ENCODE results near the gene SCYGR1. TPM values are rescaled to one million over a fixed set of nuclear protein-coding genes. Genes with fewer than 3 reads are reported as not detected.
A peak's percentile ranks its signal among the peaks of the same experiment; 100 is the strongest.
"Not testable (repeated sequence)": the region's sequence is repeated elsewhere in the genome, so short reads cannot be mapped to it uniquely, and the experiment has no call there.

Gene SCYGR1, protein sequence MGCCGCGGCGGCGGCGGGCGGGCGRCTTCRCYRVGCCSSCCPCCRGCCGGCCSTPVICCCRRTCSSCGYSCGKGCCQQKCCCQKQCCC
- not detected for polyA plus RNA-seq (2013, experiment 1 of 2)
- polyA plus RNA-seq (2013, experiment 2 of 2) = not detected

- H2AK5ac ChIP-seq (ENCODE audit: low read length); H3K4me1 ChIP-seq (ENCODE audit: control insufficient read depth, low read depth, low read length); H3K4me2 ChIP-seq (ENCODE audit: low read length); H3K4me3 ChIP-seq (ENCODE audit: low read length); H2BK5ac ChIP-seq (ENCODE audit: low read length); H2BK15ac ChIP-seq (replicated peaks; ENCODE audit: low read depth); H3K56ac ChIP-seq (ENCODE audit: low read length); H3K23ac ChIP-seq (ENCODE audit: low read length); H3K18ac ChIP-seq (ENCODE audit: low read length); H4K5ac ChIP-seq (ENCODE audit: low read length); H3K79me1 ChIP-seq (ENCODE audit: low read length); H3K79me2 ChIP-seq (ENCODE audit: control insufficient read depth, insufficient read depth, low read length); H3K9ac ChIP-seq (ENCODE audit: low read length); H3K27me3 ChIP-seq (ENCODE audit: insufficient read depth, low read length, poor library complexity); H3K36me3 ChIP-seq (ENCODE audit: control insufficient read depth, insufficient read depth, low read length); DNase-seq; H3K4ac ChIP-seq (ENCODE audit: low read depth, low read length); H3K27ac ChIP-seq (ENCODE audit: low read depth, low read length); H4K8ac ChIP-seq (ENCODE audit: low read depth, low read length); H2BK120ac ChIP-seq (ENCODE audit: low read depth, low read length): not testable (repeated sequence)
- no CpG with 5 or more reads among the region's 7 CpGs for WGBS (ENCODE audit: extremely low coverage, insufficient coverage, low lambda C conversion rate)
These were observed at the start of gene SCYGR1 for GRCh38 chr2:227387583-227387982. SCYGR1 (minus strand) TSS chr2:227387949; CDS start chr2:227387949, 0 bp downstream.

DNA sequence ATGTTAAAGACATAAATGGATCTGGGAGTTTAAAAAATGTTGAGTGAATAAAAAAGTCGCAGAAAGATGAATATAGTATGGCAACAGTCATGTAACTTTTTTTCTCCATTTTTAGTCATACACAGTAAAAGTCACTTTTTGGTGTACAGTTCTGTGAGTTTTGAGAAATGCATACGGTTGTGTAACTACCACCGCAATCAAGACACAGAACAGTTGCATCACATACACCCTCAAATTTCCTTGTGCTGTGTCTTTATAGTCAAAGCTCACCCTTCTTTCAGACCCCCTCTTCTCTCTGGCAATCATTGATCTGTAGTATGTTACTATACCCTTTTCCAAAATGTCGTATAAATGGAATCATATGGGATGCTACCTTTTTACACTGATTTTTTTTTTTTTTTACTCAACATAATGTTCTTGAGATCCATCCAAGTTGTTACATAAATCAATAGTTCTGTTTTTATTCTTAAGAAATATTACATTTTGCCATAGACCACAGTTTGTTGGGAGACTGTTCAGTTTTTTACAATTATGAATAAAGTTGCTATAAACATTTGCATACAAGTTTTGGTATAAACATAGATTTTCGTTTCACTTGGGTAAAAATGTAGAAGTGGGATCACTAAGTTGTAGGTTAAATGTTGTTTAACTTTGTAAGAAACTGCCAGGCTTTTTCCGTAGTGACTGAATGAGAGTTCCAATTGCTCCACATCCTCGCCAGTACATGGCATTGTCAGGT, 48.9 kb upstream of the SCYGR1 start:
- Histone ChIP-seq H3K9ac (ENCODE audit: low read length) (no peak overlapping the region), H3K27me3 (ENCODE audit: insufficient read depth, low read length, poor library complexity) (no peaks in the 10 kb centered on the region)
- WGBS (ENCODE audit: extremely low coverage, insufficient coverage, low lambda C conversion rate) = 100% methylated on average over 1 of the region's 7 CpGs

DNA sequence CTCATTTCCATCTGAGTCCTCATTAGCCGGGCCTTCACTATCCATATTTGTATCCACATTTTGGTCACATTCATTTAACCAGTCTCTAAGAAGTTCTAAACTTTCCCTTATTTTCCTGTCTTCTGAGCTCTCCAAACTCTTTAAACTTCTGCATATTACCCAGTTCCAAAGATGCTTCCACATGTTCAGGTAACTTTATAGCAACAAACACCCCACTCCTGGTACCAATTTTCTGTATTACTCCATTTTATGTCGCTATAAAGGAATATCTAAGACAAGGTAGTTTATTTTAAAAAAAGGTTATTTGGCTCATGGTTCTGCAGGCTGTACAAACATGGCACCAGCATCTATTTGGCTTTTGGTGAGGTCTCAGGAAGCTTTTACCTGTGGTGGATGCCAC, 45.4 kb upstream of the SCYGR1 start:
- no peak overlapping the region for H3K4ac ChIP-seq (ENCODE audit: low read depth, low read length)
- H4K8ac ChIP-seq (ENCODE audit: low read depth, low read length) = no peak overlapping the region
- H3K79me2 ChIP-seq (ENCODE audit: control insufficient read depth, insufficient read depth, low read length) = no peaks in the 10 kb centered on the region
- no peak overlapping the region for H3K56ac ChIP-seq (ENCODE audit: low read length)
- H3K18ac ChIP-seq (ENCODE audit: low read length) = no peak overlapping the region
- no peak overlapping the region for H2BK5ac ChIP-seq (ENCODE audit: low read length)
- H3K4me2 ChIP-seq (ENCODE audit: low read length) = no peak overlapping the region
- peak overlapping the region; percentile 12 for H3K4me3 ChIP-seq (ENCODE audit: low read length)
- H2AK5ac ChIP-seq (ENCODE audit: low read length) = no peak overlapping the region
- no CpG with 5 or more reads among the region's 2 CpGs for WGBS (ENCODE audit: extremely low coverage, insufficient coverage, low lambda C conversion rate)
- no peak overlapping the region for H2BK120ac ChIP-seq (ENCODE audit: low read depth, low read length)
- no peak for DNase-seq
- H2BK15ac ChIP-seq (replicated peaks; ENCODE audit: low read depth) = no peak overlapping the region
- H3K27me3 ChIP-seq (ENCODE audit: insufficient read depth, low read length, poor library complexity) = no peaks in the 10 kb centered on the region
- H3K4me1 ChIP-seq (ENCODE audit: control insufficient read depth, low read depth, low read length) = no peaks in the 10 kb centered on the region
- H3K79me1 ChIP-seq (ENCODE audit: low read length) = no peaks in the 10 kb centered on the region
- H3K9ac ChIP-seq (ENCODE audit: low read length) = no peak overlapping the region
- H3K27ac ChIP-seq (ENCODE audit: low read depth, low read length) = no peak overlapping the region
- H3K36me3 ChIP-seq (ENCODE audit: control insufficient read depth, insufficient read depth, low read length) = no peaks in the 10 kb centered on the region
- no peak overlapping the region for H4K5ac ChIP-seq (ENCODE audit: low read length)
- no peak overlapping the region for H3K23ac ChIP-seq (ENCODE audit: low read length)

More for the DNA sequence above, 48.9 kb upstream of the SCYGR1 start:
- H3K4me3 ChIP-seq (ENCODE audit: low read length) = no peak overlapping the region
- no peak overlapping the region for H3K18ac ChIP-seq (ENCODE audit: low read length)
- no peak overlapping the region for H3K23ac ChIP-seq (ENCODE audit: low read length)
- no peak overlapping the region for H3K56ac ChIP-seq (ENCODE audit: low read length)
- no peak overlapping the region for H4K8ac ChIP-seq (ENCODE audit: low read depth, low read length)
- no peak overlapping the region for H2AK5ac ChIP-seq (ENCODE audit: low read length)
- H3K4me2 ChIP-seq (ENCODE audit: low read length) = no peak overlapping the region
- no peak overlapping the region for H4K5ac ChIP-seq (ENCODE audit: low read length)
- no peak overlapping the region for H3K27ac ChIP-seq (ENCODE audit: low read depth, low read length)
- no peak overlapping the region for H2BK5ac ChIP-seq (ENCODE audit: low read length)
- H2BK120ac ChIP-seq (ENCODE audit: low read depth, low read length) = no peak overlapping the region
- H3K36me3 ChIP-seq (ENCODE audit: control insufficient read depth, insufficient read depth, low read length) = no peaks in the 10 kb centered on the region
- H3K79me1 ChIP-seq (ENCODE audit: low read length) = no peaks in the 10 kb centered on the region
- H3K4ac ChIP-seq (ENCODE audit: low read depth, low read length) = no peak overlapping the region
- no peak for DNase-seq
- no peaks in the 10 kb centered on the region for H3K4me1 ChIP-seq (ENCODE audit: control insufficient read depth, low read depth, low read length)
- H3K79me2 ChIP-seq (ENCODE audit: control insufficient read depth, insufficient read depth, low read length) = no peaks in the 10 kb centered on the region
- no peak overlapping the region for H2BK15ac ChIP-seq (replicated peaks; ENCODE audit: low read depth)

DNA sequence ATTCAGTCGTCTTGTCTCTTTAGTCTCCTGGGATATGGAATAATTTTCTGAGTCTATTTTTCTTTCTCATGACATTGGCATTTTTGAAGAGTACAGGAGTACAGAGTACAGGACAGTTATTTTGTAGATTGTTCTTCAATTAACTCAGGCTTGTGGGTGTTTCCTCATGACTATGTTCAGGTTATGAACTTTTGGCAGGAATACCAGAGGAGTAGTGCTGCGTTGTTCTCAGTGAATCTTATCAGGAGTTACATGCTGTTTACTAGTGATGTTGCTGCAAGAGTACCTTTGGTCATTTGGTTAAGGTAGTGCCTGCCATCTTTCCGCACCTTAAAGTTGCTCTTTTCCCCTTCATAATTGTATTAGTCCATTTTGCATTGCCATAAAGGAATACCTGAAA, 42.9 kb upstream of the SCYGR1 start:
- Histone ChIP-seq H2BK5ac (ENCODE audit: low read length) (no peak overlapping the region), H3K9ac (ENCODE audit: low read length) (no peak overlapping the region), H3K79me1 (ENCODE audit: low read length) (no peaks in the 10 kb centered on the region), H3K4me3 (ENCODE audit: low read length) (no peak overlapping the region), H4K8ac (ENCODE audit: low read depth, low read length) (no peak overlapping the region), H3K27me3 (ENCODE audit: insufficient read depth, low read length, poor library complexity) (no peaks in the 10 kb centered on the region), H3K23ac (ENCODE audit: low read length) (no peak overlapping the region), H2AK5ac (ENCODE audit: low read length) (no peak overlapping the region), H2BK120ac (ENCODE audit: low read depth, low read length) (no peak overlapping the region), H3K36me3 (ENCODE audit: control insufficient read depth, insufficient read depth, low read length) (no peaks in the 10 kb centered on the region), H4K5ac (ENCODE audit: low read length) (no peak overlapping the region), H3K27ac (ENCODE audit: low read depth, low read length) (no peak overlapping the region), H3K4ac (ENCODE audit: low read depth, low read length) (no peak overlapping the region), H3K79me2 (ENCODE audit: control insufficient read depth, insufficient read depth, low read length) (no peaks in the 10 kb centered on the region), H3K18ac (ENCODE audit: low read length) (no peak overlapping the region), H3K4me2 (ENCODE audit: low read length) (no peak overlapping the region), H3K56ac (ENCODE audit: low read length) (no peak overlapping the region), H2BK15ac (replicated peaks; ENCODE audit: low read depth) (no peak overlapping the region), H3K4me1 (ENCODE audit: control insufficient read depth, low read depth, low read length) (no peaks in the 10 kb centered on the region)
- DNase-seq = no peak
- WGBS (ENCODE audit: extremely low coverage, insufficient coverage, low lambda C conversion rate) = no CpG with 5 or more reads among the region's 3 CpGs

GRCh38 chr2:227428731-227429285, 41.1 kb upstream of the SCYGR1 start:
- no peak overlapping the region for H3K4me3 ChIP-seq (ENCODE audit: low read length)
- no peaks in the 10 kb centered on the region for H3K4me1 ChIP-seq (ENCODE audit: control insufficient read depth, low read depth, low read length)
- H4K5ac ChIP-seq (ENCODE audit: low read length) = no peak overlapping the region
- H3K23ac ChIP-seq (ENCODE audit: low read length) = no peak overlapping the region
- no peak for DNase-seq
- no peak overlapping the region for H4K8ac ChIP-seq (ENCODE audit: low read depth, low read length)
- H2BK5ac ChIP-seq (ENCODE audit: low read length) = no peak overlapping the region
- H3K56ac ChIP-seq (ENCODE audit: low read length) = no peak overlapping the region
- no peak overlapping the region for H3K27ac ChIP-seq (ENCODE audit: low read depth, low read length)
- H3K4ac ChIP-seq (ENCODE audit: low read depth, low read length) = no peak overlapping the region
- no CpG with 5 or more reads among the region's 8 CpGs for WGBS (ENCODE audit: extremely low coverage, insufficient coverage, low lambda C conversion rate)
- no peak overlapping the region for H3K9ac ChIP-seq (ENCODE audit: low read length)
- H3K36me3 ChIP-seq (ENCODE audit: control insufficient read depth, insufficient read depth, low read length) = no peaks in the 10 kb centered on the region
- no peaks in the 10 kb centered on the region for H3K79me1 ChIP-seq (ENCODE audit: low read length)
- no peak overlapping the region for H2BK15ac ChIP-seq (replicated peaks; ENCODE audit: low read depth)
- no peaks in the 10 kb centered on the region for H3K27me3 ChIP-seq (ENCODE audit: insufficient read depth, low read length, poor library complexity)
- H2BK120ac ChIP-seq (ENCODE audit: low read depth, low read length) = no peak overlapping the region
- H3K4me2 ChIP-seq (ENCODE audit: low read length) = no peak overlapping the region
- H2AK5ac ChIP-seq (ENCODE audit: low read length) = no peak overlapping the region
- H3K18ac ChIP-seq (ENCODE audit: low read length) = no peak overlapping the region
- H3K79me2 ChIP-seq (ENCODE audit: control insufficient read depth, insufficient read depth, low read length) = no peaks in the 10 kb centered on the region
